Airway epithelial cell (primary cell): ENCODE measurements around the gene BTBD9. TPM values are rescaled to one million over a fixed set of nuclear protein-coding genes. Genes with fewer than 3 reads are reported as not detected.

Experiments
- total RNA-seq: library from RNA; depleted of rRNA; stranded (reverse); fragments of >200 nt; gene quantifications from 2 replicates; pipeline ENCODE4 v1.2.3, GENCODE V29; 2015

Gene BTBD9
- total RNA-seq: 3.7 and 4.5 TPM in 2 replicates

DNA sequence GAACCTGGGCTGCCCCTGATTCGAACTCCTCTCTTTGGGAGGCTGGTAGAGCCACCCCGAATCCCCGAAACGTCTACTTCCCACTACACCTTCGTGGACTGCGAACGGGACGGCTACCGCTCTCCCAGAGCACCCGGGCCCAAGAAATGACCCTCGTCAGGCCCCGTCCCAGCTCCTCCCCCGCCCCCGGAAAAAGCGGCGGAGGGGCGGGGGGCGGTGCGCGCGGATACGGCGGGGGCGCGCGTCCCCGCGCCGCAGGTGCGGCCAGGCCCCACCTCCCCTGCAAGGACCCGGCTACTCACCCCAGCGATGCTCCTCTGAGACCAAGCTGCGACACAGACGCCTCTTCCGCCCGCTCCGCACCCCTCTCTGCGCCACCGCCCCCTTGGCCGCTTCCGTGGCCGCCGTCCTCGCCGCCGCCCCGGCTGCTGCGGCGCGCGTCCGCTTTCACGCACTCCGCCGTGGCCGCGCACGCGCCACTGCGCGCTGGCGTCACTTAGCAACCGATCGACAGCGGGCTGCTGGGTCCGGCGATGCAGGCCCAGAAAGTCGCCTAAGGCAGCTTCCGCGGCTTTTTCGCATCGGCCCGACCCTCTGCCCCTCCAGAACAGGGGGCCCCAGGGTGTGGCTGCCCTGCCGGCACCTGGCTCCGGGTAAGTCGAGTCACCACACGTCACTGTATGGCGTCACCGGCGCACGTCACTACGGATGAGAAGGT, at the start of gene BTBD9:
BTBD9 (minus strand) TSS at position 432 of the 718 bp plus-strand sequence.

Other genes with a start within 250 kb of the BTBD9 start
- 157 and 187 TPM in 2 replicates for gene GLO1, start 63.2 kb upstream of the BTBD9 start, total RNA-seq
- not detected in 2 replicates for gene DNAH8, start 75.4 kb upstream of the BTBD9 start, total RNA-seq